Subcutaneous preadipocyte (primary cell): Measurements from ENCODE around the gene UBXN2A. TPM values are rescaled to one million over a fixed set of nuclear protein-coding genes. Genes with fewer than 3 reads are reported as not detected.

Experiments used
- small RNA-seq: library from RNA; depleted of rRNA; stranded (forward); fragments of <200 nt; gene quantifications from one replicate; pipeline ENCODE3, GENCODE V24; 2012
- total RNA-seq: library from RNA; depleted of rRNA; stranded (reverse); fragments of >200 nt; gene quantifications from 2 replicates; pipeline ENCODE4 v1.2.3, GENCODE V29; 2012

UBXN2A gene, protein sequence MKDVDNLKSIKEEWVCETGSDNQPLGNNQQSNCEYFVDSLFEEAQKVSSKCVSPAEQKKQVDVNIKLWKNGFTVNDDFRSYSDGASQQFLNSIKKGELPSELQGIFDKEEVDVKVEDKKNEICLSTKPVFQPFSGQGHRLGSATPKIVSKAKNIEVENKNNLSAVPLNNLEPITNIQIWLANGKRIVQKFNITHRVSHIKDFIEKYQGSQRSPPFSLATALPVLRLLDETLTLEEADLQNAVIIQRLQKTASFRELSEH
- 4.8 and 9.6 TPM in 2 replicates for total RNA-seq

DNA sequence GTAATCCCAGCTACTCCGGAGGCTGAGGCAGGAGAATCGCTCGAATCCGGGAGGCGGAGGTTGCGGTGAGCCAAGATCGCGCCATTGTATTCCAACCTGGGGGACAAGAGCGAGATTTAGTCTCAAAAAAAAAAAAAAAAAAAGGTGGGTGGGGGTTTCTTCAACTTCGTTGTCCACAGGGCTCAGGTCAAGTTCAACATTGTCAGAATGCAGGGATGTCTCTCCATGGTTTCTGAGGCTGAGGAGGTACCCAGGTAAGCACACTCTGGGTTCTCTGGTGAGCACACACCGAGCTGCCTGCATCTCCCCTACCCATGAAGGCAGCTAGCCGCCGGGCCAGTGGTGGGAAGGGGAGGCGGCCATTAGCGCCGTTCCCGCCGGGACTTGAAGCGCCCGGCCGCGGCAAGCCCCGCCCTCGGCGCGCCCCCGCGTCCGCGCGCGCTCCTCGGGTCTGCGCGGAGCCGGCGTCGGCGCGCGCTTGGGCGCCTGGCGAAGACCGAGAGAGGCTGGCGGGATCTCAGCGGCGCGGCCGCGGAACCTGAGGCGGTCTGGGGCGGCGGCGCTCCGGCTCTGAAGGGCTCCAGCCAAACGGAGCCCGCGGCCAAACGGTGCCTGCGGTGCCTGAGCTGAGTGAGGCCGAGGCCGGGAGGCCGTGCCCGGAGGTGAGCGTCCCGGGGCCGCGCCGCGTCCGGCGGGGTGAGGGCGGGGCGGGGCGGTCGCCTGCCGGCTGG lies at the start of gene UBXN2A:
Gene UBXN2A, plus strand, starts transcription at position 477 of the 731 bp plus-strand sequence. CDS start 17,852 bp downstream, outside the sequence.

DNA sequence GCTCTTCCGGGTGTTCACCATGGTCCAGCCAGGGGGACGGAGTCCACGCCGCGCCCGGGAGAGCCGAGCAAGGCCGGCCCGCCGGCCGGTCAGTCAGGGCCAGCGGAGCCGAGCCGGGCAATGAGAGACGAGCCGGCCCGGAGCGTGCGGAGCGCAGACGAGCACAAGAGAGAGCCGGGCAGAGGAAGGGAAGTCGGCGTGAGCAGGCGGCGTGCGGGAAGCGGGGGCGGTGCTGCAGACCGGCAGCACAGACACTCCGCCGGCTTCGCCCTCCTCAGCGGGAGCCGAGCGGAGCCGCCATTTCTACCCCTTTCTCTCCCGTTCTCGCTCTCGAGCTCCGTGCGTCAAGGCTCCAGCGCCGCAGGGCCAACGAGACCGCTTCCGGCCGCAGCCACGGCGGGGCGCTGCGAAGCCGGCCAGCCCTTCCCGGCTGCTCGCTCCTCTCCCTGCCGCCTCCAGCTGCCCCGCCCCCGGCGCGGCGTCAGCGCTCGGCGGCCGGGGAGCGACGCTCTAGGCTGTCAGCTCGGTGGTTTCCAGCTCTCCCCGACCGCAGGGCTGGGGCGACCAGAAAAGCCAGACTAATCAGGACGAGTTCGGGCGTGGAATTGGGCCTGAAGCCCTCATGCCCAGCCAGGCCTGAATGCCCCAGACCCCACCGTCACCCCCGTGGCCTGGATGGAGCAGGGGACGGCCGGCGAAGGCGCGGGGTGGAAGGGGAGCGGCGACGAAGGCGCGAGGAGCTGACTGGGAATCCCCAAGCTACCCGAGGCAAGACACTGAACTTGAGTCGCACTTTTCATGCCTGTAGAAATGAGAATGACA lies 13.3 kb upstream of the UBXN2A start, which contains the start of gene ATAD2B:
Gene ATAD2B, minus strand, starts transcription at position 374 of the 822 bp plus-strand sequence. Its CDS starts 353 bp downstream, at position 21.

DNA sequence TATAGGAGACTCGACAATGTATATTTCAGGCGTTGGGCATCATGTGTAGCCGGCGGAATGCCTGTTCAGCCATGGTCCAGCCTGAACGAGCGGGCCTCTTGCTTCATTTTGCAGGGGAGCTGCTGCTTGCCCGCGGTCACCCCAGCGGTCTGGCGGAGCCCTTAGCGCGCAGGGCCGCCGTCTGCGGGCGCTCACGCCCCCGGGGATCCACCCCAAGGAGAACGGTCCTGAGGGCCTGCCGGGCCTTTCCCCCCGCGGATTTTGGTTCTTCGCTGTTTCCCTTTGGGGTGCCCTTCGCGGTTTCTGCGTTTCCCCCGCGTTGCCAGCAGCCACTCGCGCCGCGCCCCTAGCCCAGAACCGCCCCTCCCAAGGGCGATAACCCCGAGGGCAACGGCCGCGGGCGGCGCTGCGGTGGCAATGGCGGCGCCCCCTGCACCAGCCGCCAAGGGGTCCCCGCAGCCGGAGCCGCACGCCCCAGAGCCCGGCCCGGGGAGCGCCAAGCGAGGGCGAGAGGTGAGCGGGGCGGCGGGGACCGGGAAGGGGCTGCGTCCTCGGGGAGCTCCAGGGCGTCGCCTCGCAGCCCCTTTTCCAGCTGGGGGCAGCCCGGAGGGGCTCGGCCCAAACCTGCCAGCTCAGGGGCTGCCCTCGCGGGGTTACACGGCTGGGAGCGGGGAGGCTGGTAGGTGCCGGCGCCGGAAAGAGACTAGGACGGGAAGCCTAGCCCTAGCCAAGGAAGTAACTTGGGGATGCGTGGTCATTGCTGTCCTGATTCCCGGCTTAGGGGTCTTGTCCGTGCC lies 69.6 kb downstream of the UBXN2A start, which contains the start of gene MFSD2B:
Gene MFSD2B, plus strand, starts transcription at position 406 of the 797 bp plus-strand sequence. Its CDS starts 12 bp downstream, at position 418.

DNA sequence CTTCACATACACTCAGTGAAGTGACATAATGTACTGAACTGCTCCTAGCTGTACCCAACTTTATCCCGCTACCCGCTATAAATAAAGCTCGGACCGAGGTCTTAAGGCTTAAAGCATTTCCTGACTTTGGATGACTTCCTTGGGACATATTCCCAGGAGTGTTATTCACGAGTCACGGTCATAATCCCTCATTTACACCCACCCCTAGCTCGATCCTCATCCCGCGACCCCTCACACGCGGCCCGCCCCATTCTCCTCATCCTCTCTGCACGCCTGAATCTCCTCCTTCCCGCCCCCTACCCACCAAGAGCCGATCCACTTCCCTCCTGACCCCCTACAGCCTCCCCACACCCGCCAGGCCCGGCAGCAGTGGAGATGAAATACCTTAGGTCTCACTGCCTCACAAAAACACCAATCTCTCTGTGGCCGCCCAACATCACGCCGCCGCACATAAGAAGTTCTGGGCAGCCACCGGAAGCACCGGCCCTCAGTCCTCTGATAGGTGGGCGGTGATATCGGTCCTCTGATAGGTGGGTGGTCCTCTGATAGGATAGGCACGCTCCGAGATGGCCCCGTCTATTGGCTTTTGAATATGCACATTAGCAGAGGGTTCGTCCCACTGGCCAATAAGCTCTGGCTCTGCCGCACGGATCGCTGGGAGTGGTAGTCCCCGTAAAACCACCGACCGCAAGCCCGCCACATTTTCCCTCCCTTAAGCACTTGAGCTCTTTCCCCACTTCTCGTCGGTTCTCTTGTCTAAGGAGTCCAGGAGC lies 106.9 kb downstream of the UBXN2A start, which contains the start of gene WDCP:
Gene WDCP, minus strand, starts transcription at position 462 of the 773 bp plus-strand sequence. CDS start 7,897 bp downstream, outside the sequence.

DNA sequence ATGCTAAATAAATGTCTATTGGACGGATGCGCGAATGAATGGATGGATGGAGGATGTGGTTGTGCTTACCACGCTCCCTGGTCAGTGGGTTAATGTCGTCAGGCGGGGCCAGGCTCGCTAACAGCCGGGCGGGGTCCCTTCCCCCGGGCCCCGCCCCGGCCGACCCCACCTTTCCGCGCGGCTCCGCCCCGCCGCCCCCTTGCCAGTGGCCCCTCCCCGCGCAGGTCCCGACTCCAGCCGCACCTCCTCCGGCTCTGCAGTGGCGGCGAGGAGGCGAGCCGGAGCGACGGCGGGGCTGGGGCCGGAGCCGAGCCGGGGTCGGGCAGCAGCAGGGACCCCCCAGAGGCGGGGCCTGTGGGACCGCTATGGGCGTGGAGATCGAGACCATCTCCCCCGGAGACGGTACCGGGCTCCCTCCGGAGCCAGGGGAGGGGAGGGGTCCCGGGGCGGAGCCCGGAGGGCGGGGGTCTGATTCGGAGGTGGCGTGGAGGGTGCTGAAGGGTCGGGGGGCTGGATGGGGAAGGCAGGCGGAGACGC lies 109.3 kb downstream of the UBXN2A start, which contains the start of gene FKBP1B:
Gene FKBP1B, plus strand, starts transcription at position 257 of the 537 bp plus-strand sequence. Its CDS starts 109 bp downstream, at position 366.

Small RNAs within 50 kb of the gene (small RNA-seq; reads per million reads assigned to genes)
- gene RN7SL610P (not detected), gene RNU6-370P (not detected)

Other genes with a start within 250 kb of the UBXN2A start
- 11.7 and 13.2 TPM in 2 replicates for gene ATAD2B, start 13.3 kb upstream of the UBXN2A start, total RNA-seq
- gene MFSD2B, start 69.6 kb downstream of the UBXN2A start, total RNA-seq, result under 0.01 and 0.37 TPM in 2 replicates
- gene WDCP, start 106.9 kb downstream of the UBXN2A start, total RNA-seq, result 8.1 and 12.7 TPM in 2 replicates
- 4.4 and 5.3 TPM in 2 replicates for gene FKBP1B, start 109.3 kb downstream of the UBXN2A start, total RNA-seq
- gene SF3B6, start 135.9 kb downstream of the UBXN2A start, total RNA-seq, result 98.3 and 164 TPM in 2 replicates
- 23.9 and 40.4 TPM in 2 replicates for gene TP53I3, start 144.4 kb downstream of the UBXN2A start, total RNA-seq
- 0.78 TPM in 1 of 2 replicates, not detected in the other for gene PFN4, start 182.9 kb downstream of the UBXN2A start, total RNA-seq
- 3.9 and 5.1 TPM in 2 replicates for gene FAM228B, start 183.0 kb downstream of the UBXN2A start, total RNA-seq
- 0.98 TPM in 1 of 2 replicates, not detected in the other for gene FAM228A, start 234.6 kb downstream of the UBXN2A start, total RNA-seq